ENCODE measurements around the gene CTXN2.

Gene CTXN2

GRCh38 chr15:48225771-48226170 lies 34.3 kb downstream of the CTXN2 start:
- no peak for DNase-seq

GRCh38 chr15:48230498-48230897 lies 39.0 kb downstream of the CTXN2 start:
- no peak for DNase-seq

GRCh38 chr15:48233246-48233645 lies 41.8 kb downstream of the CTXN2 start:
- no peak for DNase-seq

- no peak for DNase-seq
Observed at GRCh38 chr15:48239334-48239733, 47.9 kb downstream of the CTXN2 start.

GRCh38 chr15:48242015-48242414 lies 50.5 kb downstream of the CTXN2 start:
- DNase-seq = no peak

- no peak for DNase-seq
Observed at GRCh38 chr15:48242535-48242934, 51.1 kb downstream of the CTXN2 start.

- no peak for DNase-seq
Observed at GRCh38 chr15:48244921-48245320, 53.5 kb downstream of the CTXN2 start.

- no peak for DNase-seq
Observed at GRCh38 chr15:48248414-48248813, 56.9 kb downstream of the CTXN2 start.

GRCh38 chr15:48250640-48251076 lies 59.2 kb downstream of the CTXN2 start:
- no peak for DNase-seq

GRCh38 chr15:48253172-48253571 lies 61.7 kb downstream of the CTXN2 start:
- DNase-seq = no peak

All from activated naive CD4-positive, alpha-beta T cell treated with anti-CD3 and anti-CD28 coated beads, Interleukin-2, amount 50 U/mL, for 16 hours (primary cell).